ENCODE data around the gene ANKRD30B. TPM values are rescaled to one million over a fixed set of nuclear protein-coding genes. Genes with fewer than 3 reads are reported as not detected.
"Not testable (repeated sequence)": the region's sequence is repeated elsewhere in the genome, so short reads cannot be mapped to it uniquely, and the experiment has no call there.

ANKRD30B gene
- total RNA-seq, result not detected

DNA sequence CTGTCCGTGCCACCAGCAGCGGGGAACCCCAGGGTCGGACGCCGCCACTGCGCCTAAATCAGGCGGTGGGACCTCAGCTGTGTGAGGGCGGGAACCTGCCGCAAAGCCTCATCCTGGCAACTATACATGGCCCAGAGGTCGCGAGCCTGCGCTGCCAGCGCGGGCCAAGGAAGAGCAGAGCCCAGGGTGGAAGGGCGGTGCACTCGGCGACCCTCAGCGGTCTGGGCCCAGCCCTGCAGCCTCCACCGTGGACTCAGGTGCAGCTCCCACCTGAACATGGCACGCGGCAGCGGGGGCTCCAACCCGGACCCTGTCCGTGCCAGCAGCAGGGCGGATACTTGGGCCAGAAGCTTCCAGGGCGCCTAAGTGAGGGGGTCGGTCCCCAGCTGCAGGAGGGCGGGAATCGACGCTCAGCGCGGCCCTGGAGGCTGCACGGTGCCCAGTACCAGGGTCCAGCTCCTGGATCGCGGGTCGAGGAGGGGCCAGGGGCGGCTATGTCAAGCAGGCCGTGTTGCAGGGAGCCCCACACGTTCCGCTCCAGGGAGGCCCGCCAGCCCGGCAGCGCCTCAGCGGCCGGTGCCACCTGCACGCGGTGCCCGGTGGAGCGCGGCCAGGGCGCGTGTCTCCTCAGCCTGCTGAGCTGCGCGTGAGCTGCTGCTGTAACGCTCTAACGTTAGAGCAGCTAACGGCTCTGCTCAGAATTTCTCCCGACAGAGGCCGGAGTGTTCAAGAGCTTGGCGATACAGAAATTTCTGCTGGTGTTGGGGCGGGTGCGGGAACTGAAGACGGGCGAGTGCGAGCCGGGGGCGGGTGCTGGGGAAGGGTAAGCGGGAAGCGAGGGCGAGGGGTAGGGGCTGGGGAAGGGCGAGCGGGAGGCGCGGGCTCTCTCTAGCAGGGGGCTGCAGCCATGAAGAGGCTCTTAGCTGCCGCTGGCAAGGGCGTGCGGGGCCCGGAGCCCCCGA, at the start of gene ANKRD30B:
Gene ANKRD30B, plus strand, starts transcription at position 660 of the 962 bp plus-strand sequence. Its CDS starts 248 bp downstream, at position 908.
- ATAC-seq (replicated peaks), result no peak
- no peaks in the 10 kb centered on the region for H3K9me3 Mint-ChIP-seq
- no peaks in the 10 kb centered on the region for H3K4me1 Mint-ChIP-seq
- H3K36me3 Mint-ChIP-seq (ENCODE audit: low read depth), result no peaks in the 10 kb centered on the region
- peaks cover 7% of the 10 kb centered on the region for H3K27me3 Mint-ChIP-seq
- H3K4me3 Mint-ChIP-seq, result no peak within 1 kb of the TSS
- H3K27ac Mint-ChIP-seq, result no peak within 1 kb of the TSS

GRCh38 chr18:14701286-14702040, 46.5 kb upstream of the ANKRD30B start:
- H3K27me3 Mint-ChIP-seq; H3K4me3 Mint-ChIP-seq; H3K36me3 Mint-ChIP-seq (ENCODE audit: low read depth); ATAC-seq (replicated peaks); H3K9me3 Mint-ChIP-seq; H3K27ac Mint-ChIP-seq; H3K4me1 Mint-ChIP-seq: not testable (repeated sequence)

GRCh38 chr18:14709761-14710160, 38.2 kb upstream of the ANKRD30B start:
- not testable (repeated sequence) for H3K4me1 Mint-ChIP-seq; H3K4me3 Mint-ChIP-seq; ATAC-seq (replicated peaks); H3K27ac Mint-ChIP-seq; H3K27me3 Mint-ChIP-seq; H3K36me3 Mint-ChIP-seq (ENCODE audit: low read depth); H3K9me3 Mint-ChIP-seq

GRCh38 chr18:14721569-14721968, 26.4 kb upstream of the ANKRD30B start:
- not testable (repeated sequence) for H3K27me3 Mint-ChIP-seq; H3K36me3 Mint-ChIP-seq (ENCODE audit: low read depth); ATAC-seq (replicated peaks); H3K4me1 Mint-ChIP-seq; H3K9me3 Mint-ChIP-seq; H3K27ac Mint-ChIP-seq; H3K4me3 Mint-ChIP-seq

DNA sequence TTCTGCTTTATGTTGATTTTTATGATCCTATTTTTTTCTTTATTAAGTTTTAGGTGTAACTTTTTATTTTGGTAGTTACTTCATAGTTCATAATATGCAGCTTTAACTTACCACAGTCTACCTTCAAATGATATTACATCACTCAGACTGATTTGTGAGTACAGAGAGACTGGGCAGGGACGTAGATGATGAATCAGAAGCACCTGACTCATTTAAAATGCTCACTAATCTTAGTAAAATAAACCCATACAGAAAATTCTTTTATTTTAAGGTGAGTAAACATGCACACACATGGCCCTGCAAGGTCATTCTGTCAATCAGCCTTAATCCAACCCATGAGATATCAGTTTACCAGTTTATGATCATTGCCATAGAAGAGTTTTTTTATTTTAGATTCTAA, 8.9 kb upstream of the ANKRD30B start:
- H3K9me3 Mint-ChIP-seq; H3K27ac Mint-ChIP-seq; ATAC-seq (replicated peaks); H3K4me1 Mint-ChIP-seq; H3K27me3 Mint-ChIP-seq; H3K4me3 Mint-ChIP-seq; H3K36me3 Mint-ChIP-seq (ENCODE audit: low read depth): not testable (repeated sequence)

GRCh38 chr18:14746897-14747296, 1.1 kb upstream of the ANKRD30B start:
- H3K9me3 Mint-ChIP-seq, result no peaks in the 10 kb centered on the region
- peaks cover 7% of the 10 kb centered on the region for H3K27me3 Mint-ChIP-seq
- no peaks in the 10 kb centered on the region for H3K4me1 Mint-ChIP-seq
- no peak overlapping the region for H3K4me3 Mint-ChIP-seq
- ATAC-seq (replicated peaks), result no peak
- no peak overlapping the region for H3K27ac Mint-ChIP-seq
- no peaks in the 10 kb centered on the region for H3K36me3 Mint-ChIP-seq (ENCODE audit: low read depth)

DNA sequence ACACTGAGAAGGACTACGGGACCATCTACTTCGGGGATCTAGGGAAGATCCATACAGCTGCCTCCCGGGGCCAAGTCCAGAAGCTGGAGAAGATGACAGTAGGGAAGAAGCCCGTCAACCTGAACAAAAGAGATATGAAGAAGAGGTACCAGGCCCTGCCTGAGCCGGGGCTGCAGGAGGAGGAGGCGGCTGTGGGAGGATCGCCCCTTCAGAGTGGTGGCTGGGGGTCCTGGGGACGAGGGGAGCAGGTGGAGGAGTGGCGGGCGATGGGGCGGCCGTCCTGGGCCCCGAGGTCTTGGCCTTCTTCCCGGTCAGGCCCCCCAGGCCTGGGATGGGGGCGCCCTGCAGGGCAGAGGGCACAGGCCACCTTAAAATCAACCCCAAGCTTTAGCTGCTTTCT, 524 bp downstream of the ANKRD30B start:
- Mint-ChIP-seq H3K27me3 (peaks cover 7% of the 10 kb centered on the region), H3K36me3 (ENCODE audit: low read depth) (no peaks in the 10 kb centered on the region), H3K4me3 (no peak overlapping the region), H3K27ac (no peak overlapping the region), H3K4me1 (no peaks in the 10 kb centered on the region), H3K9me3 (no peaks in the 10 kb centered on the region)
- no peak for ATAC-seq (replicated peaks)

- not testable (repeated sequence) for H3K4me3 Mint-ChIP-seq; ATAC-seq (replicated peaks); H3K36me3 Mint-ChIP-seq (ENCODE audit: low read depth); H3K27me3 Mint-ChIP-seq; H3K4me1 Mint-ChIP-seq; H3K9me3 Mint-ChIP-seq; H3K27ac Mint-ChIP-seq
These were observed 15.6 kb downstream of the ANKRD30B start for GRCh38 chr18:14763566-14763965.

- Mint-ChIP-seq H3K27ac (no peak overlapping the region), H3K36me3 (ENCODE audit: low read depth) (no peaks in the 10 kb centered on the region), H3K4me1 (no peaks in the 10 kb centered on the region), H3K9me3 (no peaks in the 10 kb centered on the region), H3K4me3 (no peak overlapping the region), H3K27me3 (no peaks in the 10 kb centered on the region)
- ATAC-seq (replicated peaks), result peak; percentile 69
These were observed 19.5 kb downstream of the ANKRD30B start for GRCh38 chr18:14767474-14767873.

DNA sequence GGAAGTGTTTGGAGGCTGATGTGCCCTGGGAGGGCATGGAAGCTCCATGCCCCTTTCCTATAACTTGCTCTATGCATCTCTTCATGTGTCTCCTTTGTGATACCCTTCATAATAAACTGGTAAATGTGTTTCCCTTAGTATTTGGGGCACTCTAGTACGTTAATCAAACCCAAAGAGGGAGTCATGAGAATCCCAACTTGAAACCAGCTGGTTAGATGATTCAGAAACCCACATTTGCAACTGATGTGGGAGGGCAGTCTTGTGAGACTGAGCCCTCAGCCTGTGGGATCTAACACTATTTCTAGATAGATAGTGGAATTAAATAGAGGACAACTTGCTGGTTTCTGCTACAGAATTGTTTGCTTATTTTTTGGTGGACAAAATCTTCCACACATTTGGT, 20.3 kb downstream of the ANKRD30B start:
- Mint-ChIP-seq H3K4me1 (no peaks in the 10 kb centered on the region), H3K27me3 (no peaks in the 10 kb centered on the region), H3K36me3 (ENCODE audit: low read depth) (no peaks in the 10 kb centered on the region), H3K27ac (no peak overlapping the region), H3K4me3 (no peak overlapping the region), H3K9me3 (no peaks in the 10 kb centered on the region)
- peak; percentile 81 for ATAC-seq (replicated peaks)

- Mint-ChIP-seq H3K36me3 (ENCODE audit: low read depth) (no peaks in the 10 kb centered on the region), H3K4me3 (no peak overlapping the region), H3K27me3 (no peaks in the 10 kb centered on the region), H3K4me1 (no peaks in the 10 kb centered on the region), H3K27ac (no peak overlapping the region), H3K9me3 (no peaks in the 10 kb centered on the region)
- no peak for ATAC-seq (replicated peaks)
These were observed 21.4 kb downstream of the ANKRD30B start for GRCh38 chr18:14769381-14769780.

DNA sequence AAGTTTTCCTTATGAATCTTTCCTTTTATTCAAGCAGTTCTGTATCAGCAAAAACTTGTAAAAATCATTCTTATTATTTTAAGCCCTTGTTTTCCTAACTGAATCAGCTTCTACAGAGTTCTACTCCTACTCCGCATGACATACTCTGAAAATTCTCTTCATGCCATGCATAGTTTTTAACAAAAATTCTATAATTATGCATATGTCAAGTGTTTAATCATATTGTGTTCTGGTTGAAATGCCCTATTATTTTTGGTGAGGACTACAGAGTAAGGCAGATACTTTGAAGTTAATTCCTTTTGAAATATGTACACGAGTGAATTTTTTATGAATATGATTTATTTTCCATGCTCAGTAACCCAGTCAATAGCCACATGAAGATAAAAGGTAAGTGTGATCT, 28.8 kb downstream of the ANKRD30B start:
- no peak for ATAC-seq (replicated peaks)
- Mint-ChIP-seq H3K36me3 (ENCODE audit: low read depth) (no peaks in the 10 kb centered on the region), H3K27ac (no peak overlapping the region), H3K27me3 (no peaks in the 10 kb centered on the region), H3K9me3 (no peaks in the 10 kb centered on the region), H3K4me3 (no peak overlapping the region), H3K4me1 (no peaks in the 10 kb centered on the region)

GRCh38 chr18:14781671-14782070, 33.7 kb downstream of the ANKRD30B start:
- H3K9me3 Mint-ChIP-seq, result no peaks in the 10 kb centered on the region
- ATAC-seq (replicated peaks), result no peak

GRCh38 chr18:14784133-14784532, 36.2 kb downstream of the ANKRD30B start:
- H3K27me3 Mint-ChIP-seq, result no peaks in the 10 kb centered on the region

More at GRCh38 chr18:14781671-14782070, 33.7 kb downstream of the ANKRD30B start:
- H3K27ac Mint-ChIP-seq, result no peak overlapping the region
- H3K4me1 Mint-ChIP-seq, result no peaks in the 10 kb centered on the region
- H3K4me3 Mint-ChIP-seq, result no peak overlapping the region
- H3K36me3 Mint-ChIP-seq (ENCODE audit: low read depth), result no peaks in the 10 kb centered on the region
- no peaks in the 10 kb centered on the region for H3K27me3 Mint-ChIP-seq

DNA sequence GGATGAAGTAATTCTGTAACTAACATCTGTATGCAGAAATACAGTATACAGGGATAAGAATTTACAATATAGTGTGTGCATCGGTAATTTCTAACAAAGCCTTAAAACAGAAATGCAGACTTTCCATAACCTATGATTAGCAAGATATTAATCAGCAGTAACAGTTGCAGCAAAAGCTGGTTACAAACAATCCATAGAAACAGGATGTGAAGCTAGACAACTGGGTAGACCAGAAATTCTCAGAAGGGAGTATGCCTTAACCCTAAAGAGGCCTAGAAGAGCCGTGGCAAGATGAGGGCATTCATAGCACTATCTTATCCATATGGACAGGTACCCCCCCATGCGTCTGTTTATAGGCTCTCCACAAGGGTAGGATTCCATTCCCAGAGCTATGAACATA, 48.9 kb downstream of the ANKRD30B start:
- not testable (repeated sequence) for ATAC-seq (replicated peaks); H3K27me3 Mint-ChIP-seq

More at GRCh38 chr18:14784133-14784532, 36.2 kb downstream of the ANKRD30B start:
- Mint-ChIP-seq H3K27ac (no peak overlapping the region), H3K36me3 (ENCODE audit: low read depth) (no peaks in the 10 kb centered on the region), H3K9me3 (no peaks in the 10 kb centered on the region), H3K4me1 (no peaks in the 10 kb centered on the region), H3K4me3 (no peak overlapping the region)
- ATAC-seq (replicated peaks), result no peak

More for the DNA sequence above, 48.9 kb downstream of the ANKRD30B start:
- H3K9me3 Mint-ChIP-seq; H3K4me1 Mint-ChIP-seq; H3K27ac Mint-ChIP-seq; H3K36me3 Mint-ChIP-seq (ENCODE audit: low read depth); H3K4me3 Mint-ChIP-seq: not testable (repeated sequence)
